Lower leg skin (tissue), 4 donors: ENCODE results near the gene SEZ6. TPM values are rescaled to one million over a fixed set of nuclear protein-coding genes. Genes with fewer than 3 reads are reported as not detected.

Source experiments
- DNase-seq, 2 donors: peaks; one replicate each; pipeline ENCODE4 v3.0.0-alpha.2; 2019; ENCODE audit warnings: low spot score in 2 of 2
- H3K4me3 ChIP-seq: fragments of 200-600 bp; sonication (generic); 2 replicates; pipeline ENCODE4 v1.5.1; 2017; ENCODE audit warnings: mild to moderate bottlenecking, low read depth; ENCODE audit not compliant: poor library complexity, severe bottlenecking
- POLR2A ChIP-seq, 2 donors: fragments of 450-650 bp; IDR thresholded peaks; one replicate each; pipeline ENCODE4 v1.6.1; 2016 to 2017; ENCODE audit warnings: antibody characterized with exemption in 2 of 2, mild to moderate bottlenecking in 1 of 2, moderate library complexity in 1 of 2
- WGBS, 2 donors: methylation state at CpG; one replicate each; pipeline ENCODE4 v1.1.5; 2018; 5-methylcytosine and 5-hydroxymethylcytosine counted together
- intact Hi-C: fragments of 100-400 bp; cut with DNase I; formaldehyde crosslinking; loops from one replicate; pipeline ENCODE4 v1.15.0; 2023; ENCODE audit warnings: low total_unique reads
- total RNA-seq, 4 donors: library from RNA; depleted of rRNA; stranded (reverse); fragments of >200 nt; gene quantifications; one replicate each; pipeline ENCODE4 v1.1.0, GENCODE V29; 2016
- TF ChIP-seq, protein P1 (sequence below), 3 donors: fragments of 450-650 bp; IDR thresholded peaks; one replicate each; pipeline ENCODE4 v1.5.1; 2016; ENCODE audit warnings: antibody characterized with exemption in 3 of 3, mild to moderate bottlenecking in 3 of 3, moderate library complexity in 2 of 3

SEZ6 gene
- total RNA-seq, 4 donors from 2014 or later = not detected

DNA sequence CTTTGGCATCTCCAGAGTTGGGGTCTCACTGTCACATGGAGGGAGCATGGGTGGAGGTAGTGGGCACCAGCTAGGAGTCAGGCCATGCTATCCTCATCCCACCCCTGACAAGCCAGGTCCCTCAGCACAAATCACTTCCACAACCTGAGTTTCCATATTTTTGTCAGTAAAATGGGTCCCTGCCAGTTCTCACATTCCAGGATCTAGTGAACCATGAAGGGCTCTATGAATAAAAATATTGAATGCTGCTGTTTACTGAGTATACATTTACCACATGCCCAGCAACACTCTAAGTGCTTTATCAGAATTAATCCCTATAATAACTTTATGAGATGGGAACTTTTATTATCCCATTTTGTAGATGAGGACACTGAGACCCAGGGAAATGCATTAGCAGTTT lies 16.8 kb downstream of the SEZ6 start:
- no peak overlapping the region for H3K4me3 ChIP-seq
- DNase-seq = no peak
- intact Hi-C loops = no loop called here
- no peak for TF ChIP-seq POLR2A (IDR thresholded peaks at IDR 0.05)
- TF ChIP-seq, protein P1, sequence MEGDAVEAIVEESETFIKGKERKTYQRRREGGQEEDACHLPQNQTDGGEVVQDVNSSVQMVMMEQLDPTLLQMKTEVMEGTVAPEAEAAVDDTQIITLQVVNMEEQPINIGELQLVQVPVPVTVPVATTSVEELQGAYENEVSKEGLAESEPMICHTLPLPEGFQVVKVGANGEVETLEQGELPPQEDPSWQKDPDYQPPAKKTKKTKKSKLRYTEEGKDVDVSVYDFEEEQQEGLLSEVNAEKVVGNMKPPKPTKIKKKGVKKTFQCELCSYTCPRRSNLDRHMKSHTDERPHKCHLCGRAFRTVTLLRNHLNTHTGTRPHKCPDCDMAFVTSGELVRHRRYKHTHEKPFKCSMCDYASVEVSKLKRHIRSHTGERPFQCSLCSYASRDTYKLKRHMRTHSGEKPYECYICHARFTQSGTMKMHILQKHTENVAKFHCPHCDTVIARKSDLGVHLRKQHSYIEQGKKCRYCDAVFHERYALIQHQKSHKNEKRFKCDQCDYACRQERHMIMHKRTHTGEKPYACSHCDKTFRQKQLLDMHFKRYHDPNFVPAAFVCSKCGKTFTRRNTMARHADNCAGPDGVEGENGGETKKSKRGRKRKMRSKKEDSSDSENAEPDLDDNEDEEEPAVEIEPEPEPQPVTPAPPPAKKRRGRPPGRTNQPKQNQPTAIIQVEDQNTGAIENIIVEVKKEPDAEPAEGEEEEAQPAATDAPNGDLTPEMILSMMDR (IDR thresholded peaks at IDR 0.05) = no peak

DNA sequence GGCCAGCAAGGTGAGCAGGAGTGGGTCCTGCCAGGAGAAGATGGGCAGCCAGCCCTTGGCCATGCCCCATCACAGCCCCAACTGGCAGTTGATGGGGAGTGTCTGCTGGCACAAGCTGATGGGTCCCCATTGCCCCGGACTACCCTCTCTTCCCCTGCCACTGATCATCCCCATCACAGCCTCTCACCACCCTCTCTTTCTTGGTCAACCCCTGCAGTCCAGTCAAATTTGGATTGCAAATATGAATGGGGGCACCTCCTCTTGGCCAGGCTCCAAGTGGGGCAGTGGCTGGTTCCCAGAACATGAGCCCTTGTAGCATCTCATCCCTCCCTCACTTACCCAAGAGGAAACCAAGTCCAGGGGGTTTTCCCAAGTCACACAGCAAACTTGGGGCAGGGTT lies 17.4 kb downstream of the SEZ6 start:
- H3K4me3 ChIP-seq = no peak overlapping the region
- 79 to 93% methylated on average over 1 of the region's 1 CpG for WGBS, 2 donors
- intact Hi-C loops = no loop called here
- TF ChIP-seq, protein P1 (IDR thresholded peaks at IDR 0.05) = no peak
- TF ChIP-seq POLR2A (IDR thresholded peaks at IDR 0.05) = no peak
- DNase-seq = no peak

DNA sequence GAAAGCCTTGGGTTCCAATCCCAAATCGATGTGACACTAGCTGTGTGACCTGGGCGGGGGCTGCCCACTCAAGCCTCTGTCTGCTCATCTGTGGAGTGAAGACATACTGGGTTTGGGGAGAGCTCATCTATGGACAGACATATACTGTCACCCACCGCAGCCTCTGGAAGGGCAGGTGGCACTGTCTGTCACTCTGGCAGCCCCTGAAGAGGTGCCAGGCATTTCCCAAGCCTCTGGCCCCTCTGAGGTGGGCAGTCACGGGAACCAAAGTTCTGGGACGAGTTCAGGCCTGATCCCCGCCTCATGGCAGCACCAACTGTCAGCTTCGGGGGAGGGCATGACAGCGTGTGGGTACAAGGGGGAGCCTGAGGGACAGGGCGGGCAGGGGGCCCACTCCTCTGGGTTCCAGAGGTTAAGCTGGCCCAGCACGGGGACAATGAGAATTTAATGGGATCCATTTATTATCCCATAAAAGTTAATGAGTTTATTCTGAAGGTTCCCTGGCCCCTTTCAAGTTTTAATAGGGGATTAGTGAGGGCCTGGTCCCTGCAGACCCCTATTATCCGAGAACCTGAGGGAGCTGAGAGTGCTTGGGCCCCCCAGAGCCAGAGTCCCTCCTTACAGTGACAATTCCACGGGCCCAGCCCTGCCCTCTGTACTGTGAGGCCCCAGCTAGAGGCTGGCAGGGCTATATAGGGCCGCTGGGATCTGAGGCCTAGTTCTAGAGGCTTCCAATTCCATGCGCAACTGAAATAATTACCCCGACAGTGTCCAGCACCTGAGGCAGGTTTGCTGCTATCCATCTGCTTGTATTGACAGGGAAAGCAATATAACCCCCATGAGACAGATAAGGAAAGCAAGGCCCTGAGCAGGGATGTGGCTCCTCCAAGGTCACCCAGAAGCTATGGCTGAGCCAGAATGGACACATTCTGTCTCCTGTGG lies 18.8 kb downstream of the SEZ6 start:
- H3K4me3 ChIP-seq = no peak overlapping the region
- intact Hi-C loops = no loop called here
- no peak for DNase-seq
- WGBS, 2 donors = 75 to 78% methylated on average over 13 to 15 of the region's 15 CpGs
- TF ChIP-seq POLR2A (IDR thresholded peaks at IDR 0.05) = no peak
- TF ChIP-seq, protein P1 (IDR thresholded peaks at IDR 0.05) = no peak

DNA sequence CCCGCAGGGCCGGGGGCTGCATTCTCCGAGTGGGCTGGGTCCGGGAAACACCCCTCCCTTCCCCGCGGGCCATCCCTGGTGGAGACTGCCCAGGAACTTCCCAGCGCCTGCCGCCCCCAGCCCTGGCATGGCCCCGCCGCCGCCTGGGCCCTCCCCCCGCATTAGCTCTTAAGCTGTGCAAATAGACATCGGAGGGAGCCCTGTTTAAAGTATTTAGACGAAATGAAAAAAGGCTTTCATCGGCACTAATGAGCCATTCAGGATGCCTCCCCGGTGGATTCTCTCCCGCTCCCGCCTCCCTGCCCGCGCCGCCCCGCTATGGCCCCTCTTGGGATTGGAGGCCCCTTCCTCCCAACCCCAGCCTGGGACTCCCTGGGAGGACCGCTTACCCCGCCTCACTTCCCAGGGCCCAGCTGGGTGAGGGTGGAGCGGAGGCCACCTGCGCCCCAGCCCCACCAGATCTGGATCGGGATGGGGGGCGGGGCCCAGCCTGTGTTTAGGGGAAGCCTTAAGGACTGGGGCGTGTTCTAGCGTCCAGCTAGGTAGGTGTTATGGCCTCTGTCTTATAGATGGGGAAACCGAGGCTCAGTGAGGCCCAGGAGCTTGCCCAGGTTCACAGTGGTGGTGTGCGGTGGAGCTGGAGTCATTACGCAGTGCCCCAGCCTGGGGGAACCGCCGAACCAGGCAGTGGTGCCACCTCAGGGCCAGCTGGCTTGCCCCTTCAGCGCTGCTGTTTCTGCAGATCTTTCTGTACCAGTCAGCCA lies 19.7 kb downstream of the SEZ6 start:
- DNase-seq = no peak

DNA sequence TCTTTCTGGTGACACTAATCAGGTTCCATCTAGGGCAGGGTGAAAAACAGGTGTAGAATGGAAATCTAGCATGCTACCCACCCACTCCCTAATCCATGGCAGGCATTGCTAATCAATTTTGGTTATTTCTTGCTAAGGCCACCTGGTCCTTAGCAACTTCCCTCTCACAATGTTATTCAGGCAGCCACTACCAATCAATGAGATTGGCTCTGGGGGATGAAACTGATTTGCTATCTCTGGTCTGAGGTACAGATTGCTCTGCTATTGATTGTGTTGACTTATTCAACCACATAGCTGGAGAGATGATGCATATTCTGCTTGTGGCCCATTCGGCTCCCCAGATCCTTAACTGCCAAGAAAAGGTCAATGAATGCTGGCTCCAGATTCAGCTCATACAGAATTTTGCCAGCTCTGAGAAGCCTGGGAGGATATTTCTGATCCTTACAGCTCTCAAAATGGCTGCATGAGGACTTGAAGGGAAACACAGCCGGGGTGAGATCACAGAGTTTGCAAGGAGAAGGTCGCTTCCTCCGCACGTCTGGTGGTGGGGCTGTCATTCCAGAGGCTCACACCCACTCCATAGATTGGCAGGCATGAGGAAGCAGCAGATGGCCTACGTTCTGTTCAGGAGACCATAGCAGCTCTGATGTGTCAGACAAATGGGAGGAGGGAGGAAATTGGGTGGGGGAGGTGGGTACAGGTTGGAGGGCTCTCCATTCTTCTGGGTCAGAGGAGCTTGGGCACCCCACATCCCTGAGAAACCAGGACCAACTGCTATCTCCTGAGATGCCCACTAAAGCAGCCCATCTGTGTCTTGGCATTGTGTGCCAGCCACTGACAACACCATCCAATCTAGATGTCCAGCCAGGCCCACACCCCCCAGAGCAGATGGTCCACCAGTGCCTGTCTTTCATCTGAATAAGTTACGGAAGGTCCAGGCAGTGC lies 22.3 kb downstream of the SEZ6 start:
- WGBS, 2 donors = 59 to 66% methylated on average over 7 of the region's 7 CpGs
- DNase-seq = no peak
- intact Hi-C loops = no loop called here
- no peak overlapping the region for H3K4me3 ChIP-seq
- TF ChIP-seq POLR2A (IDR thresholded peaks at IDR 0.05) = no peak
- TF ChIP-seq, protein P1 (IDR thresholded peaks at IDR 0.05) = no peak

More for the DNA sequence above, 19.7 kb downstream of the SEZ6 start:
- intact Hi-C loops = no loop called here
- TF ChIP-seq POLR2A (IDR thresholded peaks at IDR 0.05) = no peak
- TF ChIP-seq, protein P1 (IDR thresholded peaks at IDR 0.05) = no peak
- WGBS, 2 donors = 21 to 23% methylated on average over 21 to 32 of the region's 36 CpGs
- H3K4me3 ChIP-seq = no peak overlapping the region
